GM21786 (cell line): ENCODE measurements around the gene PAFAH1B1.
"Not testable (repeated sequence)": the region's sequence is repeated elsewhere in the genome, so short reads cannot be mapped to it uniquely, and the experiment has no call there.

Experiments used
- ATAC-seq: cut with Tn5 transposase; IDR thresholded peaks from one replicate; pipeline ENCODE4 v1.9.1; 2021; ENCODE audit not compliant: unreplicated experiment

Gene PAFAH1B1

GRCh38 chr17:2592971-2593820 is at the start of gene PAFAH1B1:
Gene PAFAH1B1, plus strand, starts transcription at chr17:2593654. Its CDS starts 44,635 bp downstream, at chr17:2638289.
- peak; percentile 74 for ATAC-seq

- ATAC-seq = no peak
These were observed 48.1 kb upstream of the PAFAH1B1 start for GRCh38 chr17:2545393-2545792.

GRCh38 chr17:2547176-2547575 is 46.3 kb upstream of the PAFAH1B1 start:
- no peak for ATAC-seq

GRCh38 chr17:2548026-2548425 is 45.4 kb upstream of the PAFAH1B1 start:
- ATAC-seq = not testable (repeated sequence)

- ATAC-seq = no peak
These were observed 43.9 kb upstream of the PAFAH1B1 start for GRCh38 chr17:2549392-2550211.

- ATAC-seq = no peak
These were observed 42.0 kb upstream of the PAFAH1B1 start for GRCh38 chr17:2551493-2551892.

GRCh38 chr17:2551928-2552327 is 41.5 kb upstream of the PAFAH1B1 start:
- ATAC-seq = no peak

- no peak for ATAC-seq
These were observed 32.8 kb upstream of the PAFAH1B1 start for GRCh38 chr17:2560658-2561057.

- no peak for ATAC-seq
These were observed 31.1 kb upstream of the PAFAH1B1 start for GRCh38 chr17:2562162-2562858.

GRCh38 chr17:2563061-2563460 is 30.4 kb upstream of the PAFAH1B1 start:
- no peak for ATAC-seq

- no peak for ATAC-seq
These were observed 29.9 kb upstream of the PAFAH1B1 start for GRCh38 chr17:2563543-2563942.

- ATAC-seq = no peak
These were observed 28.6 kb upstream of the PAFAH1B1 start for GRCh38 chr17:2564877-2565276.

- ATAC-seq = no peak
These were observed 27.4 kb upstream of the PAFAH1B1 start for GRCh38 chr17:2566056-2566455.

GRCh38 chr17:2571523-2572303 is 21.7 kb upstream of the PAFAH1B1 start:
- ATAC-seq = peak; percentile 71

GRCh38 chr17:2572304-2572609 is 21.2 kb upstream of the PAFAH1B1 start:
- not testable (repeated sequence) for ATAC-seq

- ATAC-seq = no peak
These were observed 13.3 kb upstream of the PAFAH1B1 start for GRCh38 chr17:2580151-2580550.

GRCh38 chr17:2580661-2581060 is 12.8 kb upstream of the PAFAH1B1 start:
- no peak for ATAC-seq

GRCh38 chr17:2582493-2582892 is 11.0 kb upstream of the PAFAH1B1 start:
- no peak for ATAC-seq

- ATAC-seq = no peak
These were observed 2.3 kb upstream of the PAFAH1B1 start for GRCh38 chr17:2591040-2591640.
